HG03064 (cell line): ENCODE data around the gene SUMO4.

ENCODE experiments used
- ATAC-seq: cut with Tn5 transposase; IDR thresholded peaks from one replicate; pipeline ENCODE4 v1.9.1; 2021; ENCODE audit warnings: low read depth; ENCODE audit not compliant: unreplicated experiment

The SUMO4 gene

DNA sequence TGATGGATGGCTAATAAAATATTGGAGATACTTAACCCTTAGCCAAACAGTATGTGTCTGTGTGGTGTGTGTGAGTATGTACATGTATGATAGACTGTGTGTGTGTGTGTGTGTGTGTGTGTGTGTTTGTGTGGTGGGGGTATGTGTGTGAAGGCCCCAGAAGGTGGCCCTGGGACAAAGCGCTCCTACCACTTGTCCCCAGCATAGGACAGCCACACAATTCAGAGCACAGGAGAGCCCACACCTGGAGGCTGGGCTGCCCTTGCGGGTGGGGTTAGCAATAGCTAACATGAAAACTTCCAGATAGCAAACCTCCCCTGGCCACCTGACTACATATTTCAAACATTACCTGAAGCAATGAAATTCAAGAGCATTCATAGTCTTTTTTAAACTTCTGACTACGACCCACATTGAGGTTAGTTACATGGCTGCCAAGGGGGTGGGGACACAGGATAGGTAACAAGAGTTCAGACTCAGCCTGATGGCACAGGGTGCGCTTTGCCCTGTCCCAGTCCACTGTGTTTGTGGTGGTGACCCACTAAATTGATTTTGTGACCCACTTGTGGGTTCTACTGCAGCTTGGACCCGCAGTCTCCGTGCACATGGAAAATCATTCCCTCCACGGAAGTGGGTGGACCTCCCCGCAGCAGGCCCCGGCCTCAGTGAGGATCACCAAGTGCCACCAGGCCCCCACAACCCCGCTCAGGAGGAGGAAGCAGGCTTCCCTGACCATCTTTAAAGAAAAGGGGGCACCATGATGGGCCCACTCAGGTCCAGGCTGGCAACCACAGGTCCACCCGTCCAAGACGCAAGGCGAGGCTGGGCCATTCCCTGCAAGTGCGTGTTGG lies 50.0 kb downstream of the SUMO4 start:
- no peak for ATAC-seq
